ENCODE measurements around the gene STAT5A.

DNA sequence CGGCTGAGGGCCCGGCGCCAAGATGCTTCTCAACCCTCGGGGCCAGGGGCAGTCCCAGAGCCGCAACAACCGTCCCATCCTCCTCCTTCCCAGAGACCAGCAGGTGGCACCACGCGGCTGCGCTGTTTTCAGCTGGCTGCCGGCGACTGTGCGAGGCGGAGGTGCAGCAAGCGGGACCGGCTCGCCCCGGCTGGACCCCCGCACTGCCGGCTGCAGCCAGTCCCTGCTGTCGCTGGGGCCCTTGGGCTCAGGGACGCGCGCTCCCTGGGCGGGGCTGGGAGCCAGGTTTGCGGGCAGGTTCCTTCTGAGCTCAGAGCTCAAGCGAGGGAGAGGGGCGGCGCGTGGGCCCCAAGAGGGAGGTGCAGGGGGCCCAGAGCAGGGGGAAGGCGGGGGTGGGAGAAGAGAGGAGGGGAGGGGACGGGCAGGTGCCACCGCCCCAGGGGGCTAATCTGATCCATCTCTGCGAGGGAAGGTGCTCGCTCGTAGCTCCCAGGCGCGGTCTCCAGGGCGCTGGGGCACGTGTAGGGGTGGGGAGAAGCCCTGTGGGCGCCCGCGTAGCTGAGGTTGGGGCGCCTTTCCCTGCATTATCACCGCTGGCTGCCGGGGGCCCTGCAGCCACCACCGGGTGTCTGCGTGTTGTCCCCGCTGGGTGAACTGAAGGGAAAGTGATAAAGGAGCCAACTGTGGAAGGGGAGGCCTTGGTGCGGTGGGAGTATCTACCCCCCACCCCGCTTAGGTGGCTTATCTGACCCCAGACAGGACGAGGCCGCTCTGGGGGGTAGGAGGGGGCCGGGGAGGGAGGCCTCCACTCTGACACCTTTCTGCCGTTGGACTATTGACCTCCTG, 24.2 kb downstream of the STAT5A start:
- TF ChIP-seq, protein P1, sequence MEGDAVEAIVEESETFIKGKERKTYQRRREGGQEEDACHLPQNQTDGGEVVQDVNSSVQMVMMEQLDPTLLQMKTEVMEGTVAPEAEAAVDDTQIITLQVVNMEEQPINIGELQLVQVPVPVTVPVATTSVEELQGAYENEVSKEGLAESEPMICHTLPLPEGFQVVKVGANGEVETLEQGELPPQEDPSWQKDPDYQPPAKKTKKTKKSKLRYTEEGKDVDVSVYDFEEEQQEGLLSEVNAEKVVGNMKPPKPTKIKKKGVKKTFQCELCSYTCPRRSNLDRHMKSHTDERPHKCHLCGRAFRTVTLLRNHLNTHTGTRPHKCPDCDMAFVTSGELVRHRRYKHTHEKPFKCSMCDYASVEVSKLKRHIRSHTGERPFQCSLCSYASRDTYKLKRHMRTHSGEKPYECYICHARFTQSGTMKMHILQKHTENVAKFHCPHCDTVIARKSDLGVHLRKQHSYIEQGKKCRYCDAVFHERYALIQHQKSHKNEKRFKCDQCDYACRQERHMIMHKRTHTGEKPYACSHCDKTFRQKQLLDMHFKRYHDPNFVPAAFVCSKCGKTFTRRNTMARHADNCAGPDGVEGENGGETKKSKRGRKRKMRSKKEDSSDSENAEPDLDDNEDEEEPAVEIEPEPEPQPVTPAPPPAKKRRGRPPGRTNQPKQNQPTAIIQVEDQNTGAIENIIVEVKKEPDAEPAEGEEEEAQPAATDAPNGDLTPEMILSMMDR (conservative IDR thresholded peaks at IDR 0.05): no peak
- no peak for TF ChIP-seq EZH2 (IDR thresholded peaks at IDR 0.05; ENCODE audit: low read depth)

All from PC-9 (cell line).